ENCODE measurements around the gene ERLIN1.
A peak's percentile ranks its signal among the peaks of the same experiment; 100 is the strongest.

Gene ERLIN1

DNA sequence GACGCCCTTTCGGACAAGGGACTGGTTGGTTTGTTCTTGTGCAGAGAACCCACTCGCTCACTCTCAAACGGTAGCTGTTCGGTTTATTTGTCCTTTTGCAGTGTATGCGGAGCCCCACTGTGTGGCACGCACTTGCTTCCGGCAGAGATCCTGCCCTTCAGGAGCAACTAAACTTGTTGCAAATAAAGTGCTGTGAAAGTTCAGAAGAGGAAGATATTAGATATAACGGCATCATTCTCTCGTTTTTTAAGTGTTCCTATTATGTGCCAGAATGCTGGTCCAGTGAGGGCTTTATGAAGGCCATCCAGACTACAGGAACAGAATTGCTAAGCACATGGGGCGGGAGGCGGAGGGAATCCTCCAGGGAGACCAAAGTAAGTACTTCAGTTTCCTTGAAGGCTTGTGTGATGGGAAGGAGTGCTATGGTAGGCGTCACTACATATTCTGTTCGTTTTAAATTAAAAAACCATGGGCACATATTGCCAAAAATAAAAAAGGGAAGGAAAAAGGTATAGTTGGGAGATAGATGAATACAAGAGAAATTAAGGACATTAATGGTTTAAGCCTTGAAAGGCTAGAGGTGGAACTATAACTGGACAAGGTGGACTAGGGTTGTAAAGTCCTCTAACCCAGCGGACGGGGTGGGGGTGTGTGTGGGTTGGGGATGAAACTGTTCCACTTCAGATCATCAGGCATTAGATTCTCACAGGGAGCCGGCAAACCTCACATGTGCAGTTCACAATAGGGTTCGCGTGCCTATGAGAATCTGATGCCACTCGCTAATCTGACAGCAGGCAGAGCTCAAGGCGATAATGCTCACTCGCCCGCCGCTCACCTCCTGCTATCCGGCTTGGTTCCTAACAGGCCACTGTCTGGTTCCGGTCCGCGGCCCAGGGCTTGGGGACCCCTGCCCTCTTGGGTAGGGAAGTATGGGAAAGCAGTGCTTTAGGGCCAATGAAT, 704 bp upstream of the ERLIN1 start:
- TF ChIP-seq, protein P1, sequence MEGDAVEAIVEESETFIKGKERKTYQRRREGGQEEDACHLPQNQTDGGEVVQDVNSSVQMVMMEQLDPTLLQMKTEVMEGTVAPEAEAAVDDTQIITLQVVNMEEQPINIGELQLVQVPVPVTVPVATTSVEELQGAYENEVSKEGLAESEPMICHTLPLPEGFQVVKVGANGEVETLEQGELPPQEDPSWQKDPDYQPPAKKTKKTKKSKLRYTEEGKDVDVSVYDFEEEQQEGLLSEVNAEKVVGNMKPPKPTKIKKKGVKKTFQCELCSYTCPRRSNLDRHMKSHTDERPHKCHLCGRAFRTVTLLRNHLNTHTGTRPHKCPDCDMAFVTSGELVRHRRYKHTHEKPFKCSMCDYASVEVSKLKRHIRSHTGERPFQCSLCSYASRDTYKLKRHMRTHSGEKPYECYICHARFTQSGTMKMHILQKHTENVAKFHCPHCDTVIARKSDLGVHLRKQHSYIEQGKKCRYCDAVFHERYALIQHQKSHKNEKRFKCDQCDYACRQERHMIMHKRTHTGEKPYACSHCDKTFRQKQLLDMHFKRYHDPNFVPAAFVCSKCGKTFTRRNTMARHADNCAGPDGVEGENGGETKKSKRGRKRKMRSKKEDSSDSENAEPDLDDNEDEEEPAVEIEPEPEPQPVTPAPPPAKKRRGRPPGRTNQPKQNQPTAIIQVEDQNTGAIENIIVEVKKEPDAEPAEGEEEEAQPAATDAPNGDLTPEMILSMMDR (IDR thresholded peaks at IDR 0.05; ENCODE audit: control insufficient read depth, extremely low read depth, insufficient read depth), result no peak
- no peak for DNase-seq (ENCODE audit: low read depth)
- peak overlapping the region; percentile 89 for H3K4me3 ChIP-seq (ENCODE audit: low read depth, low read length)

GRCh38 chr10:100184840-100185239, 989 bp downstream of the ERLIN1 start:
- TF ChIP-seq, protein P1 (IDR thresholded peaks at IDR 0.05; ENCODE audit: control insufficient read depth, extremely low read depth, insufficient read depth), result no peak
- peak overlapping the region; percentile 89 for H3K4me3 ChIP-seq (ENCODE audit: low read depth, low read length)
- no peak for DNase-seq (ENCODE audit: low read depth)

- no peak for DNase-seq (ENCODE audit: low read depth)
- TF ChIP-seq, protein P1 (IDR thresholded peaks at IDR 0.05; ENCODE audit: control insufficient read depth, extremely low read depth, insufficient read depth), result no peak
- H3K4me3 ChIP-seq (ENCODE audit: low read depth, low read length), result peak overlapping the region; percentile 89
Observed at GRCh38 chr10:100184426-100184825, 1.4 kb downstream of the ERLIN1 start.

DNA sequence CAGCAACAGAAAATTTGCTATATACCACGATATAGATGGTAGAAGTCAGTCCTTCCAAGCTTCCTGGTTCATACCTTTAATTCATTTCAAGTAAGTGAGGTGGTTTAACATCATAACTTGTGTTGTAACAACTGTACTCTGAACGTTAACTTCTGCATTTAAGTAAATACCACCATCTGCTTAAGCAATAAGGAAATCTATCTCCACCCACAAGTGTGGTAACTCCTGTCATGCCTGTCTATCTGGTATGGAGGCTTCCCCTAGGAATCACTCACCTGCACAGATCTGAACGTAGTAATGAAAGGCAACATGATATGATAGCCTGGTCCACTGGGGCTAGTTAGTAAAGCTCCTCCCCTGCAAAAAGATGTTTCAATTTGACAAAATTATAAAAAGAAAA, 2.3 kb downstream of the ERLIN1 start:
- H3K4me3 ChIP-seq (ENCODE audit: low read depth, low read length), result no peak overlapping the region
- TF ChIP-seq, protein P1 (IDR thresholded peaks at IDR 0.05; ENCODE audit: control insufficient read depth, extremely low read depth, insufficient read depth), result no peak
- peak; percentile 40 for DNase-seq (ENCODE audit: low read depth)

GRCh38 chr10:100182908-100183307, 2.9 kb downstream of the ERLIN1 start:
- TF ChIP-seq, protein P1 (IDR thresholded peaks at IDR 0.05; ENCODE audit: control insufficient read depth, extremely low read depth, insufficient read depth), result no peak
- H3K4me3 ChIP-seq (ENCODE audit: low read depth, low read length), result no peak overlapping the region
- DNase-seq (ENCODE audit: low read depth), result no peak

GRCh38 chr10:100182281-100182680, 3.5 kb downstream of the ERLIN1 start:
- DNase-seq (ENCODE audit: low read depth), result no peak

More at GRCh38 chr10:100182281-100182680, 3.5 kb downstream of the ERLIN1 start:
- no peak overlapping the region for H3K4me3 ChIP-seq (ENCODE audit: low read depth, low read length)
- TF ChIP-seq, protein P1 (IDR thresholded peaks at IDR 0.05; ENCODE audit: control insufficient read depth, extremely low read depth, insufficient read depth), result no peak
